ENCODE data around the gene FMO2. TPM values are rescaled to one million over a fixed set of nuclear protein-coding genes. Genes with fewer than 3 reads are reported as not detected.

FMO2 gene
- total RNA-seq, 1 donor: 2.9 TPM

GRCh38 chr1:171172471-171172870 lies 12.6 kb upstream of the FMO2 start:
- H3K9me3 ChIP-seq (ENCODE audit: low read depth, low read length): no peaks in the 10 kb centered on the region
- no peak overlapping the region for H3K27ac ChIP-seq (ENCODE audit: low read depth, low read length)
- H3K36me3 ChIP-seq (ENCODE audit: insufficient read depth, low read length): no peaks in the 10 kb centered on the region
- H4K20me1 ChIP-seq (ENCODE audit: insufficient read depth, low read length): no peaks in the 10 kb centered on the region
- no peak for DNase-seq (ENCODE audit: insufficient read length, low spot score, missing footprints)
- no peak overlapping the region for H2AFZ ChIP-seq (ENCODE audit: low read length)
- H3K27me3 ChIP-seq (ENCODE audit: insufficient read depth, low read length): no peaks in the 10 kb centered on the region
- TF ChIP-seq, protein P1, sequence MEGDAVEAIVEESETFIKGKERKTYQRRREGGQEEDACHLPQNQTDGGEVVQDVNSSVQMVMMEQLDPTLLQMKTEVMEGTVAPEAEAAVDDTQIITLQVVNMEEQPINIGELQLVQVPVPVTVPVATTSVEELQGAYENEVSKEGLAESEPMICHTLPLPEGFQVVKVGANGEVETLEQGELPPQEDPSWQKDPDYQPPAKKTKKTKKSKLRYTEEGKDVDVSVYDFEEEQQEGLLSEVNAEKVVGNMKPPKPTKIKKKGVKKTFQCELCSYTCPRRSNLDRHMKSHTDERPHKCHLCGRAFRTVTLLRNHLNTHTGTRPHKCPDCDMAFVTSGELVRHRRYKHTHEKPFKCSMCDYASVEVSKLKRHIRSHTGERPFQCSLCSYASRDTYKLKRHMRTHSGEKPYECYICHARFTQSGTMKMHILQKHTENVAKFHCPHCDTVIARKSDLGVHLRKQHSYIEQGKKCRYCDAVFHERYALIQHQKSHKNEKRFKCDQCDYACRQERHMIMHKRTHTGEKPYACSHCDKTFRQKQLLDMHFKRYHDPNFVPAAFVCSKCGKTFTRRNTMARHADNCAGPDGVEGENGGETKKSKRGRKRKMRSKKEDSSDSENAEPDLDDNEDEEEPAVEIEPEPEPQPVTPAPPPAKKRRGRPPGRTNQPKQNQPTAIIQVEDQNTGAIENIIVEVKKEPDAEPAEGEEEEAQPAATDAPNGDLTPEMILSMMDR (IDR thresholded peaks at IDR 0.05; ENCODE audit: extremely low read depth, low read depth, low read length): no peak
- no peak overlapping the region for H3K4me2 ChIP-seq (ENCODE audit: insufficient read depth, low read length)
- no peak overlapping the region for H3K4me3 ChIP-seq (ENCODE audit: insufficient read depth, low read length)
- H3K4me1 ChIP-seq (ENCODE audit: insufficient read depth, low read length): no peaks in the 10 kb centered on the region
- H3K79me2 ChIP-seq (ENCODE audit: insufficient read depth, low read length): no peaks in the 10 kb centered on the region

- H3K4me3 ChIP-seq (ENCODE audit: insufficient read depth, low read length): no peak overlapping the region
- TF ChIP-seq, protein P1 (IDR thresholded peaks at IDR 0.05; ENCODE audit: extremely low read depth, low read depth, low read length): no peak
- no peaks in the 10 kb centered on the region for H3K4me1 ChIP-seq (ENCODE audit: insufficient read depth, low read length)
- H2AFZ ChIP-seq (ENCODE audit: low read length): peak overlapping the region; percentile 37
- H3K79me2 ChIP-seq (ENCODE audit: insufficient read depth, low read length): no peaks in the 10 kb centered on the region
- H3K36me3 ChIP-seq (ENCODE audit: insufficient read depth, low read length): no peaks in the 10 kb centered on the region
- no peak overlapping the region for H3K27ac ChIP-seq (ENCODE audit: low read depth, low read length)
- no peaks in the 10 kb centered on the region for H3K27me3 ChIP-seq (ENCODE audit: insufficient read depth, low read length)
- no peaks in the 10 kb centered on the region for H4K20me1 ChIP-seq (ENCODE audit: insufficient read depth, low read length)
- DNase-seq (ENCODE audit: insufficient read length, low spot score, missing footprints): no peak
- no peak overlapping the region for H3K4me2 ChIP-seq (ENCODE audit: insufficient read depth, low read length)
- no peaks in the 10 kb centered on the region for H3K9me3 ChIP-seq (ENCODE audit: low read depth, low read length)
Observed at GRCh38 chr1:171173069-171173468, 12.0 kb upstream of the FMO2 start.

GRCh38 chr1:171174560-171175294 lies 10.4 kb upstream of the FMO2 start:
- Histone ChIP-seq H3K27ac (ENCODE audit: low read depth, low read length) (no peak overlapping the region), H3K36me3 (ENCODE audit: insufficient read depth, low read length) (no peaks in the 10 kb centered on the region), H3K9me3 (ENCODE audit: low read depth, low read length) (no peaks in the 10 kb centered on the region), H3K27me3 (ENCODE audit: insufficient read depth, low read length) (no peaks in the 10 kb centered on the region), H3K79me2 (ENCODE audit: insufficient read depth, low read length) (no peaks in the 10 kb centered on the region), H2AFZ (ENCODE audit: low read length) (no peak overlapping the region), H3K4me2 (ENCODE audit: insufficient read depth, low read length) (no peak overlapping the region), H3K4me3 (ENCODE audit: insufficient read depth, low read length) (no peak overlapping the region), H3K4me1 (ENCODE audit: insufficient read depth, low read length) (no peaks in the 10 kb centered on the region), H4K20me1 (ENCODE audit: insufficient read depth, low read length) (no peaks in the 10 kb centered on the region)
- TF ChIP-seq, protein P1 (IDR thresholded peaks at IDR 0.05; ENCODE audit: extremely low read depth, low read depth, low read length): no peak
- DNase-seq (ENCODE audit: insufficient read length, low spot score, missing footprints): no peak

DNA sequence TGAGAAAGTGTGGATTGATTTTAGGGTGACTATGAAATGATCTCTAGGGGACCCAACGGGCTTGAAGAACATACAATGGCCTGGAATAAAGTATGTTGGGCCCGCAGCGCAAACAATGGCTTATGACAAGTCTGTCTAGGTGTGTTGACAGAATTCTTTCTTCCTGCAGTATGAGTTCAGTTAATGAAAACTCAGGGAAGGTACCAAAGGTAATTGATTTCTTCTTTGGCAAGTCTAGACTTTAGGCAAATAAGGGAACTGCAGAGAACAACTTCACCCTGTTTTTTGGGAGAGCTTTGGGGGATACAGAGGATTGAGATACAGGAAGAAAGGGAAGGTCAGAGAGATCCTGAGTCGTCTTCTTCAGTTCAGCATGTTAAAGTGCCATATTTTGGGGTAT lies 7.8 kb upstream of the FMO2 start:
- H3K4me2 ChIP-seq (ENCODE audit: insufficient read depth, low read length): no peak overlapping the region
- TF ChIP-seq, protein P1 (IDR thresholded peaks at IDR 0.05; ENCODE audit: extremely low read depth, low read depth, low read length): no peak
- no peaks in the 10 kb centered on the region for H3K36me3 ChIP-seq (ENCODE audit: insufficient read depth, low read length)
- no peak overlapping the region for H3K4me3 ChIP-seq (ENCODE audit: insufficient read depth, low read length)
- H2AFZ ChIP-seq (ENCODE audit: low read length): no peak overlapping the region
- H4K20me1 ChIP-seq (ENCODE audit: insufficient read depth, low read length): no peaks in the 10 kb centered on the region
- H3K79me2 ChIP-seq (ENCODE audit: insufficient read depth, low read length): no peaks in the 10 kb centered on the region
- no peaks in the 10 kb centered on the region for H3K4me1 ChIP-seq (ENCODE audit: insufficient read depth, low read length)
- H3K27me3 ChIP-seq (ENCODE audit: insufficient read depth, low read length): no peaks in the 10 kb centered on the region
- no peaks in the 10 kb centered on the region for H3K9me3 ChIP-seq (ENCODE audit: low read depth, low read length)
- no peak for DNase-seq (ENCODE audit: insufficient read length, low spot score, missing footprints)
- H3K27ac ChIP-seq (ENCODE audit: low read depth, low read length): no peak overlapping the region

Measured in osteoblast (primary cell).